ENCODE results near the gene KLHL35. TPM values are rescaled to one million over a fixed set of nuclear protein-coding genes. Genes with fewer than 3 reads are reported as not detected.

The KLHL35 gene
- total and polyA plus RNA-seq, 2 experiments from 2014 or later, result 0.10 to 0.28 TPM

- TF ChIP-seq ZNF462 (CRISPR knock-in tag; IDR thresholded peaks at IDR 0.05), result no peak
- no peak for TF ChIP-seq JUNB (IDR thresholded peaks at IDR 0.05; ENCODE audit: unreplicated experiment)
- no peak for TF ChIP-seq NANOG (IDR thresholded peaks at IDR 0.05; ENCODE audit: borderline replicate concordance)
- no peak for TF ChIP-seq ETS1 (IDR thresholded peaks at IDR 0.05)
- TF ChIP-seq STAT1 (IDR thresholded peaks at IDR 0.05; ENCODE audit: unreplicated experiment), result no peak
Observed at GRCh38 chr11:75439495-75440120, 6.6 kb upstream of the KLHL35 start (continued).

- no peak overlapping the region; the same call in 2 of the 3 replicates for H3K4me3 Mint-ChIP-seq
Observed at GRCh38 chr11:75439026-75439425, 6.0 kb upstream of the KLHL35 start.

More at GRCh38 chr11:75439026-75439425, 6.0 kb upstream of the KLHL35 start:
- Histone ChIP-seq H3K4me1 (ENCODE audit: insufficient read depth) (0 out of 2 replicates have a peak, but pooled peaks cover 3% of the 10 kb centered on the region), H3K27me3 (ENCODE audit: insufficient read depth) (no peaks in the 10 kb centered on the region), H4K20me1 (replicated peaks; ENCODE audit: insufficient read depth) (no peaks in the 10 kb centered on the region), H3K4me3 (no peak overlapping the region), H3K36me3 (ENCODE audit: insufficient read depth) (no peaks in the 10 kb centered on the region), H3K9me2 (ENCODE audit: insufficient read depth) (no peaks in the 10 kb centered on the region), H3K79me2 (replicated peaks; ENCODE audit: insufficient read depth) (no peaks in the 10 kb centered on the region), H3F3A (replicated peaks; ENCODE audit: low read depth) (no peaks in the 10 kb centered on the region), H3K4me2 (no peak overlapping the region), H2AFZ (no peak overlapping the region; the same call in 1 of the 2 replicates), H3K27ac (ENCODE audit: low read depth) (no peak overlapping the region)
- no peak for TF ChIP-seq STAT1 (IDR thresholded peaks at IDR 0.05; ENCODE audit: unreplicated experiment)
- TF ChIP-seq ZNF331 (CRISPR knock-in tag; IDR thresholded peaks at IDR 0.05; ENCODE audit: low read depth), result no peak
- TF ChIP-seq POLR2AphosphoS5 (IDR thresholded peaks at IDR 0.05; ENCODE audit: low read depth), result no peak
- no peak for TF ChIP-seq ZNF462 (CRISPR knock-in tag; IDR thresholded peaks at IDR 0.05)
- no peak for TF ChIP-seq JUNB (IDR thresholded peaks at IDR 0.05; ENCODE audit: unreplicated experiment)
- Mint-ChIP-seq H3K27ac (no peak overlapping the region), H3K27me3 (ENCODE audit: insufficient read depth, low read depth, poor library complexity) (peaks cover 8% of the 10 kb centered on the region), H3K36me3 (ENCODE audit: low read depth) (no peaks in the 10 kb centered on the region), H3K4me1 (peaks cover 25% of the 10 kb centered on the region), H3K9me3 (no peaks in the 10 kb centered on the region; the same call in 2 of the 3 replicates)
- DNase-seq (ENCODE audit: low spot score), result no peak
- peak; percentile 14; the same call in 2 of the 3 replicates for ATAC-seq

All from GM23338 (cell line).